H1 (cell line): Measurements from ENCODE around the gene GRM7. TPM values are rescaled to one million over a fixed set of nuclear protein-coding genes. Genes with fewer than 3 reads are reported as not detected.

Source experiments
- BACH1 ChIP-seq: IDR thresholded peaks from 2 replicates; pipeline ENCODE4 v1.6.1; 2012; ENCODE audit warnings: low read length, improper control_type of control experiment
- BRCA1 ChIP-seq: IDR thresholded peaks from 2 replicates; pipeline ENCODE4 v1.6.1; 2012; ENCODE audit warnings: low read depth, low read length, improper control_type of control experiment
- CHD7 ChIP-seq: fragments of 300-600 bp; sonication (generic); IDR thresholded peaks from 2 replicates; pipeline ENCODE4 v1.7.1; 2012; ENCODE audit warnings: low read length, moderate library complexity, mild to moderate bottlenecking, inconsistent platforms; ENCODE audit not compliant: insufficient replicate concordance
- CTCF ChIP-seq, 3 experiments: IDR thresholded peaks; 1 replicate in 2 of 3; 2 replicates in 1 of 3; pipeline versions ENCODE4 v1.5.1 to v1.6.1; 2011; ENCODE audit warnings: low read length in 3 of 3, mild to moderate bottlenecking in 3 of 3, inconsistent platforms in 2 of 3, low read depth in 1 of 3, moderate library complexity in 1 of 3; ENCODE audit not compliant: insufficient read depth in 1 of 3; ENCODE audit errors: control extremely low read depth in 1 of 3
- E2F6 ChIP-seq: IDR thresholded peaks from 2 replicates; pipeline ENCODE4 v1.6.1; 2012; ENCODE audit warnings: inconsistent platforms
- SP2 ChIP-seq: IDR thresholded peaks from 2 replicates; pipeline ENCODE4 v1.6.1; 2012; ENCODE audit warnings: mild to moderate bottlenecking, low read length, inconsistent platforms
- SUZ12 ChIP-seq: fragments of 200-600 bp; sonication (generic); IDR thresholded peaks from 2 replicates; pipeline ENCODE4 v1.6.1; 2012; ENCODE audit warnings: mild to moderate bottlenecking, inconsistent platforms, low read length, moderate library complexity, mixed read lengths
- TBP ChIP-seq: IDR thresholded peaks from 2 replicates; pipeline ENCODE4 v1.6.1; 2011; ENCODE audit warnings: low read depth, low read length, improper control_type of control experiment
- polyA plus RNA-seq, 7 experiments: library from polyadenylated mRNA; depleted of rRNA in 3 of 7; stranded (reverse) in 5 of 7; unstranded in 2 of 7; fragments of >200 nt in 5 of 7; fragments of 200-250 nt in 2 of 7; gene quantifications; 1 replicate in 5 of 7; 2 replicates in 1 of 7; 4 replicates in 1 of 7; pipeline versions ENCODE4 v1.2.1 to v1.2.3, GENCODE V29; 2011 to 2013; ENCODE audit warnings: missing spikeins in 2 of 7, mixed read lengths in 2 of 7
- total RNA-seq: library from RNA; stranded (reverse); fragmentation: NEBNext Ultra II Directional; extraction: Animal tissue kit (Norgen Biotek cat#: 25700); gene quantifications from 2 replicates; pipeline ENCODE4 v1.2.1, GENCODE V29; 2021

GRM7 gene
- total and polyA plus RNA-seq, 2 of the 8 experiments (the other 6 are each of a cell fraction or from before 2014, with no cell fraction given): 0.17 to 0.24 TPM

GRCh38 chr3:7309641-7310102 is 448.8 kb downstream of the GRM7 start (continued):
- no peak for TF ChIP-seq CHD7
- no peak for TF ChIP-seq TBP
- no peak for TF ChIP-seq E2F6
- no peak for TF ChIP-seq BRCA1
- no peak for TF ChIP-seq SP2
- no peak for TF ChIP-seq BACH1
- TF ChIP-seq CTCF (IDR thresholded peaks at IDR 0.05; ENCODE audit: control extremely low read depth in 1 of 3, insufficient read depth in 1 of 3, low read depth in 1 of 3, low read length in 3 of 3): no peak
- TF ChIP-seq SUZ12: no peak
